SH-SY5Y (cell line): ENCODE results near the gene SAMD4A.

Experiments used
- GATA2 ChIP-seq: IDR thresholded peaks from 2 replicates; pipeline ENCODE4 v1.6.1; 2011; ENCODE audit warnings: mild to moderate bottlenecking, low read depth, low read length
- GATA3 ChIP-seq: IDR thresholded peaks from 2 replicates; pipeline ENCODE4 v1.6.1; 2011; ENCODE audit warnings: low read depth, mild to moderate bottlenecking, low read length, moderate library complexity

GRCh38 chr14:54796961-54797360, 230.0 kb downstream of the SAMD4A start:
- no peak for TF ChIP-seq GATA2
- no peak for TF ChIP-seq GATA3
